Nephron progenitor cell (in vitro differentiated cells): ENCODE results near the gene CACNA1C.
A peak's percentile ranks its signal among the peaks of the same experiment; 100 is the strongest.

Experiments used
- DNase-seq: peaks from one replicate; pipeline ENCODE4 v3.0.0; 2021
- H3K27ac Mint-ChIP-seq: 2 replicates; pipeline ENCODE4 v1.8.0; 2021; ENCODE audit warnings: mild to moderate bottlenecking, moderate library complexity, mixed read lengths
- H3K27me3 Mint-ChIP-seq: 2 replicates; pipeline ENCODE4 v1.8.0; 2021; ENCODE audit warnings: mild to moderate bottlenecking, low read depth, mixed read lengths; ENCODE audit not compliant: poor library complexity
- H3K36me3 Mint-ChIP-seq: 2 replicates; pipeline ENCODE4 v1.8.0; 2021; ENCODE audit warnings: low read depth, mixed read lengths
- H3K4me1 Mint-ChIP-seq: 2 replicates; pipeline ENCODE4 v1.8.0; 2021; ENCODE audit warnings: mixed read lengths
- H3K4me3 Mint-ChIP-seq: 2 replicates; pipeline ENCODE4 v1.8.0; 2021; ENCODE audit warnings: mild to moderate bottlenecking, moderate library complexity, mixed read lengths
- H3K9me3 Mint-ChIP-seq: 2 replicates; pipeline ENCODE4 v1.8.0; 2021; ENCODE audit warnings: mild to moderate bottlenecking, moderate library complexity, mixed read lengths
- TF ChIP-seq, protein P1 (sequence below): fragments of 200-600 bp; sonication (generic); IDR thresholded peaks from 2 replicates; pipeline ENCODE4 v1.5.0; 2021; ENCODE audit warnings: antibody characterized with exemption

CACNA1C gene

DNA sequence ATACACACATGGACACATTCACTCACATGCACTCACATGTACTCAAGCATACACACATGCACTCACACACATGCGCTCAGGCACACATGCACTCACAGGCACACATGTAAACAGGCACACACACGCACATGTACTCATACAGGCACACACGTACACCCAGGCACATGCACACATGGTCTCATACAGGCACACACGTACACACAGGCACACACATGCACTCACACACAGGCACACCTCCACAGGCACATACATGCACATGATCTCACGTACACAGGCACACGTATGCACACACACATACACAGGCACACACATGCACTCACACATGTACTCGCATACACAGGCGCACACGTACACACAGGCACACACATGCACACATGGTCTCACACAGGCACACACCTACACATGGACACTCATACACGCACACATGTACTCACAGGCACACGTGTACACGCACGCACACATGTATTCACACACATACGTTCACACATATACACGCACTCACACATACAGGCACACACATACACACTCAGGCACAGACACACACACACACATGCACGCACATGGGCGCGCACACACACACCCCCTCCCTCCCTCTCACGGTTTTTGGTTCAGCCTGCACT lies 138.9 kb downstream of the CACNA1C start:
- H3K4me3 Mint-ChIP-seq, result no peak overlapping the region
- TF ChIP-seq, protein P1, sequence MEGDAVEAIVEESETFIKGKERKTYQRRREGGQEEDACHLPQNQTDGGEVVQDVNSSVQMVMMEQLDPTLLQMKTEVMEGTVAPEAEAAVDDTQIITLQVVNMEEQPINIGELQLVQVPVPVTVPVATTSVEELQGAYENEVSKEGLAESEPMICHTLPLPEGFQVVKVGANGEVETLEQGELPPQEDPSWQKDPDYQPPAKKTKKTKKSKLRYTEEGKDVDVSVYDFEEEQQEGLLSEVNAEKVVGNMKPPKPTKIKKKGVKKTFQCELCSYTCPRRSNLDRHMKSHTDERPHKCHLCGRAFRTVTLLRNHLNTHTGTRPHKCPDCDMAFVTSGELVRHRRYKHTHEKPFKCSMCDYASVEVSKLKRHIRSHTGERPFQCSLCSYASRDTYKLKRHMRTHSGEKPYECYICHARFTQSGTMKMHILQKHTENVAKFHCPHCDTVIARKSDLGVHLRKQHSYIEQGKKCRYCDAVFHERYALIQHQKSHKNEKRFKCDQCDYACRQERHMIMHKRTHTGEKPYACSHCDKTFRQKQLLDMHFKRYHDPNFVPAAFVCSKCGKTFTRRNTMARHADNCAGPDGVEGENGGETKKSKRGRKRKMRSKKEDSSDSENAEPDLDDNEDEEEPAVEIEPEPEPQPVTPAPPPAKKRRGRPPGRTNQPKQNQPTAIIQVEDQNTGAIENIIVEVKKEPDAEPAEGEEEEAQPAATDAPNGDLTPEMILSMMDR, result no peak
- H3K4me1 Mint-ChIP-seq, result peaks cover 59% of the 10 kb centered on the region
- no peak overlapping the region for H3K27ac Mint-ChIP-seq
- H3K27me3 Mint-ChIP-seq, result peaks cover 11% of the 10 kb centered on the region
- H3K9me3 Mint-ChIP-seq, result no peaks in the 10 kb centered on the region
- no peak for DNase-seq
- no peaks in the 10 kb centered on the region for H3K36me3 Mint-ChIP-seq

DNA sequence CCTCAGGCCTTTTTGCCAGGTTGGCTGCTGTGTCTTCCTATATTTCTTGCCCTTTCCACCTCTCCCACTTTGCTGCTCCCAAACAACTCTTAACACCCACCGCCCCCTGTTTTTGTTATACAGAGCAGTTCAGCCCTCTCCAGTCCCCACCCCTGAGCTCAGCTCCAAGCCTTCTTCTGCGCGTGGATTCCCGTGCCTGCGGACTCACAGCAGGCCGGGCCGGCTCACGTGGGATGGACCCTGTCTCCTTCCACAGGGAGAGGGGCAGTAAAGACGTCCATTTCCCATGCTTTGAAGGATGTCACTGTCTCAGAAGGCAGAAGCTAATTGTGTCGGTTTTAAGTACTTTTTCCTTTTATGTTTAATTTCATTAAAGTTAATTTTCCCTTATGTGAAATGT lies 139.4 kb downstream of the CACNA1C start:
- Mint-ChIP-seq H3K9me3 (no peaks in the 10 kb centered on the region), H3K36me3 (no peaks in the 10 kb centered on the region), H3K4me3 (no peak overlapping the region), H3K27me3 (peaks cover 8% of the 10 kb centered on the region), H3K4me1 (peaks cover 60% of the 10 kb centered on the region), H3K27ac (peak overlapping the region; percentile 52)
- DNase-seq, result no peak
- TF ChIP-seq, protein P1, result no peak

DNA sequence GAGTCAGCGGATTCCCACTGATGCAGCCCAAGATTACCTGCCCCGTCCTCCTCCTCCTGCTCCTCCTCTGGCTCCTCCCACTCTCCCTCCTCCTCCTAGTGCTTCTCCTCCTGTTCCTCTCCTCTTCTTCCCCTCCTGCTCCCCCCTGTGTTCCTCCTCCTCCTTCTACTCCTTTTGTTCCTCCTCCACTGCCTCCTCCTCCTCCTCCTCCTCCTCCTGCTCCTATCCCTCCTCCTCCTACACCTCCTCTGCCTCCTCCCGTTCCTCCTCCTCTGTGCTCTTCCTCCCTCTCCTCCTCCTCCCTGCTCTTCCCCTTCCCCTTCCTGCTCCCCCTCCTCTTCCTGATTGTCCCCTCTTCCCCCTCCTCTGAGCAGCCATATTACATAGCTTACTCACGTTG lies 141.3 kb downstream of the CACNA1C start:
- no peaks in the 10 kb centered on the region for H3K9me3 Mint-ChIP-seq
- H3K27me3 Mint-ChIP-seq, result peaks cover 16% of the 10 kb centered on the region
- no peaks in the 10 kb centered on the region for H3K36me3 Mint-ChIP-seq
- H3K4me3 Mint-ChIP-seq, result no peak overlapping the region
- peaks cover 75% of the 10 kb centered on the region for H3K4me1 Mint-ChIP-seq
- H3K27ac Mint-ChIP-seq, result no peak overlapping the region
- no peak for DNase-seq
- TF ChIP-seq, protein P1, result no peak

DNA sequence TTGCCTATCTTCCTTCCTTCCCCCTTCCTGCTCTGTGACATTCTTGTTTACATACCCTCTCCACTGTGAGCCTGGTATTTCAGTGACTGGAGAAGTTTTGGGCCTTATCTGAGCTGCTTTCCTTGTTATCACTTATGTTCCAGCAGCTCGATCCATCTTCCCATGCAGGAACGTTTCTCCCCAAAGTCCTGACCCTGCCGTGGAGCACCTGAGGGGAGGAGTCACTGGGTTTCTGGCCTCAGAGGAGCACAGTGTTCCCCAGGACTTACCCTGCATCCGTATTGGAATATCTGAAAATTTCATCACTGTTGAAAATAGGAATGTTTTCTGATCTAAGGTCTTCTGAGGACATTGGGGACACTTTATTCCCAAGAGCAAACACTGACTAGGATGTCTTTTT lies 141.8 kb downstream of the CACNA1C start:
- TF ChIP-seq, protein P1, result no peak
- no peak for DNase-seq
- Mint-ChIP-seq H3K9me3 (no peaks in the 10 kb centered on the region), H3K4me3 (no peak overlapping the region), H3K4me1 (peaks cover 74% of the 10 kb centered on the region), H3K27me3 (peaks cover 18% of the 10 kb centered on the region), H3K27ac (no peak overlapping the region), H3K36me3 (no peaks in the 10 kb centered on the region)

DNA sequence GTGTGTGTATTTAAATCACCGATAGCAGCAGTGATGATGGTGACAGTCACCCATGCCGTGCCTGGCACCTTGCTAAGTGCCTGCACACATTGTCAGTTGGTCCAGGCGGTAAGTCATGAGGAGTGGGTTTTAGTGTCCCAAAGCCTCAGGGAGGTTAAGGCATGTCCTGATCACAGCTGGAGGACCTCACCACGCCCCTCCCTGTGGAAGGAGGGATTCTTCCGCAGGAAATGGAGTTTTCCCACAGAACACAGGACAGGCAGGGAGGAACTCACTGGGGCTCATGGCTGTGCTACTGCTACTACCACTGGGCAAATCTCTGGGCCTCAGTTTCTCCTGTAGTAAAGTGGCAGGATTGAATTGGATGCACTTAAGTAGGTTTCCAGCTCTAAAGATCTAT lies 142.3 kb downstream of the CACNA1C start:
- no peak overlapping the region for H3K27ac Mint-ChIP-seq
- H3K4me1 Mint-ChIP-seq, result peaks cover 74% of the 10 kb centered on the region
- DNase-seq, result no peak
- H3K27me3 Mint-ChIP-seq, result peaks cover 18% of the 10 kb centered on the region
- no peak overlapping the region for H3K4me3 Mint-ChIP-seq
- H3K9me3 Mint-ChIP-seq, result no peaks in the 10 kb centered on the region
- H3K36me3 Mint-ChIP-seq, result no peaks in the 10 kb centered on the region
- TF ChIP-seq, protein P1, result no peak

DNA sequence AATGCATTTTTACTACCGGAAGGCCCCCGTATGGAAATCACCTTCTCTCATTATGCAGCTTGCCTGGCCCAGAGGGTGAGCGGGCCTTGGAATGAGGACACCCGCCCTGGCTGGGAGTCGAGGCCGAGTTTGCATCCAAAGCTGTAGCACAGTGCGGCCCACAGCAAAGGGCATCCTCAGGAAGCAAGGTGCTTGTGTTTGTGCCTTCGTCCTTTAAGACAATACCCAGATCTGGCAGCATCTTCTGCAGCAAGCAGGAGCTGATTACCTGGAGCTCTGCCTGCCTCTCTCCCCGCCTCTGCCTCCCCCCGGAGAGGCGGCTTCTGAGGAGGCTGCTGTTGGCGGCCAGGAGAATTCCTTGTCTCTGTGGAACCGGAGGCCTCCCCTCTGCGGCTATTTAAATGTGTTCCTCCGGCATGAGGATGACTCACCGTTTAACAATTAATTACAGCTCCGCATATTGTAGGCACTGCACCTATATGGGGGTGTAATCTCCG lies 145.3 kb downstream of the CACNA1C start:
- no peak for DNase-seq
- Mint-ChIP-seq H3K4me3 (no peak overlapping the region), H3K9me3 (peaks cover 1% of the 10 kb centered on the region), H3K4me1 (peaks cover 64% of the 10 kb centered on the region), H3K27me3 (peaks cover 16% of the 10 kb centered on the region), H3K36me3 (no peaks in the 10 kb centered on the region), H3K27ac (no peak overlapping the region)
- TF ChIP-seq, protein P1, result no peak
